GM19438 (cell line): ENCODE data around the gene ANKRD52.

Experiments
- ATAC-seq: cut with Tn5 transposase; IDR thresholded peaks from one replicate; pipeline ENCODE4 v1.9.1; 2021; ENCODE audit warnings: low read depth; ENCODE audit not compliant: unreplicated experiment

Gene ANKRD52

GRCh38 chr12:56243731-56244181 lies 14.4 kb downstream of the ANKRD52 start:
- no peak for ATAC-seq

DNA sequence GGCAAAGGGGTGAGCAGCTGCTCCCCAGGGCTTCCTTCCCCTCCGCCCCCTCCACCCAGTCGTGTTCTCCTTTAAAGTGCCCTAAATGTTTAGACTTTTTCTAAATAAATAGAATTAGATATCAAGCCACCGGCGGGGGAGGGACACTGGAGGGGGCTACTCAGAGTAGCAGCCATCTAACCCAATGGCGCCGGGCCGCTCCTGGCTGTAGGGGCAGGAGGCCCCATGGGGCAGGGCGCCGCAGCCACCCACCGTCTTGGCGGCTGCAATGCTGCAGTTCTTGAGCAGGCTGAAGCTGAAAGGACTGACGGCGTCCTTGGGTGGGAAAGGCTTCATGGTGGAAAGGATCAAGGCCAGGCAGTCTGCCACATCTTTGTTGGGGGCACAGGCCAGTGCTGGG lies 15.2 kb downstream of the ANKRD52 start:
- no peak for ATAC-seq

- ATAC-seq: no peak
These were observed 16.5 kb downstream of the ANKRD52 start for GRCh38 chr12:56241424-56242303.

GRCh38 chr12:56237552-56237951 lies 20.6 kb downstream of the ANKRD52 start:
- ATAC-seq: no peak

DNA sequence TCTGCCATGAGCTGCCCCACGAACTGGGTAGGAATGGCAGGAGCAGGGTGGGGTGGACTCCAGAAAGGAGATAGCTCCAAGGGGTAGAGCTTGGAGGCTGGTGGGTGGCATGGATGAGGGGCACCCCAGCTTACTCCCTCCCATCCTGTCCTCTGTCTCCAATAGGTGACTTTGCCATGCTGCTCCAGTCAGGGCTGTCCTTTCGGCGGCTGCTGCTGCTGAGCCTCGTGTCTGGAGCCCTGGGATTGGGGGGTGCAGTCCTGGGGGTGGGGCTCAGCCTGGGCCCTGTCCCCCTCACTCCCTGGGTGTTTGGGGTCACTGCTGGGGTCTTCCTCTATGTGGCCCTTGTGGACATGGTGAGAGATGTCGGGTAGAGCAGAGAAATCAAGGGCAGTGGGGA lies 21.2 kb downstream of the ANKRD52 start:
- ATAC-seq: no peak

DNA sequence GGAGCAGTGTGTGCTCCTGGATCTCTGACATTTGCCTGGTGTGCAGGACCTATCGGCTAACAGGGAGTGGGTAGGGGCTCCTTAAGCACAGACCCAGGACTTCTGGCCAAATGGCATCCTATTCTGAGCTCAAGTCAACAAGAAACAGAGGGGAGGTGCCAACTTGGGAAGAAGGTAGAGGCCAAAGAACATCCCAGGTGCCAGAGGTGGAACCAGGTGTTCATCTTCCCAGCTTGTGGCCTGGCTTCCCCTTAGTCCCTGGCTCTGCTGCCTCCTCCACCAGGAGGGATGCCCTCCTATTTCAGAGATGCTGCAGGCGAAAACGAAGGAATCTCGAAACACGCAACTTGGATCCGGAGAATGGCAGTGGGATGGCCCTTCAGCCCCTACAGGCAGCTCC lies 22.1 kb downstream of the ANKRD52 start:
- ATAC-seq: no peak

GRCh38 chr12:56234746-56235436 lies 23.3 kb downstream of the ANKRD52 start:
- no peak for ATAC-seq

GRCh38 chr12:56231184-56231582 lies 27.0 kb downstream of the ANKRD52 start:
- ATAC-seq: no peak

- ATAC-seq: no peak
These were observed 27.6 kb downstream of the ANKRD52 start for GRCh38 chr12:56230432-56231183.

- ATAC-seq: no peak
These were observed 28.2 kb downstream of the ANKRD52 start, which contains the start of gene SLC39A5 for GRCh38 chr12:56229916-56230431. SLC39A5 (plus strand) TSS chr12:56230051; CDS start chr12:56231275, 1,224 bp downstream.

DNA sequence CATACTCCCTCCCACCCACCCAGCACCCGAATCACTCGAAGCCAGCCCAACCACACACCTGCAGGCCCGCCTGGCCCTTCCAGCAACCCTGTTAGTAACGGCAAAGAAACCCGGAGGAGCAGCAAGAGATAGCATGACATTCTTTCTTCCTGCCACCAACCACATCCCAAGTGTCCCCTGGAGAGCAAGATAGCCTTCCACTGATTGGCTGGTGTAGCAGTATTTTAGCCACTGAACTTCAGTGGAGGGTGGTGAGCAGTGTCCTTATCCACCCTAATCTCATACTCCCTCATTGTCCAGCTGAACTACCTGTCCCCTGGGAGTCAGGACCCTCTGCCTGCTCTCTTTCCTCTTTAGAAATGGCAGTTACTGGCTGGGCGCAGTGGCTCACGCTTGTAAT lies 29.1 kb downstream of the ANKRD52 start:
- ATAC-seq: no peak

- no peak for ATAC-seq
These were observed 33.2 kb downstream of the ANKRD52 start for GRCh38 chr12:56224954-56225353.

DNA sequence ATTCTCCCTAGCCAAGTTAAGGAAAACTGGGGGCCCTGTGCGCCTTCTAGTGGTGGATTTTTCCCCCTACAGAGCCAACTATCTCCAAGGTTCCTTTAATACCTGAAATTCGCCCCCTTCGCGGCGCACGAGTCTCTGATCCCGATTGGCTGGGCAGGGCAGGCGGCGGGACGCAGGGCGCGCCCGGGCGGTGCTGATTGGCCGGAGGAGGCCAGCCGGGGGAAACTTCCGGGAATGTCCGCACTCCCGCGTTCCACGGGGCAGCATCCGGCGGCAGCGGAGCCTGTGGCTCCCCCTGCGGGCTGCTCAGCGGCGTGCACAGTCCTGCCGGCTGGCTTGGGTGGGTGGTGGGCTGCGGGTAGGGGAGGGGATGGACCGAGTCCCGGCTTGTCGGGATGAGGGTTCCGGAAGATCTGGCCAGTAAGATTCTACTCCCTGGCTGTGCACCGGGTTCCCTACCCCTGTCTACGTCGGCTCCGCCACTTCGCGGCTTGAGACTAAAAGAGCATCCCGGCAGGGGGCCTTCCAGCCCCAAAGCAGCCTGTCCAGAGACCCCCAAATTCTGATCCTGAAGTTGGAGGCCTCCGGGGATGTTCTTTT lies 34.0 kb downstream of the ANKRD52 start, which contains the start of gene NABP2:
Gene NABP2, plus strand, starts transcription at position 241 of the 600 bp plus-strand sequence. CDS start 515 bp downstream, outside the sequence.
- peak; percentile 70 for ATAC-seq

DNA sequence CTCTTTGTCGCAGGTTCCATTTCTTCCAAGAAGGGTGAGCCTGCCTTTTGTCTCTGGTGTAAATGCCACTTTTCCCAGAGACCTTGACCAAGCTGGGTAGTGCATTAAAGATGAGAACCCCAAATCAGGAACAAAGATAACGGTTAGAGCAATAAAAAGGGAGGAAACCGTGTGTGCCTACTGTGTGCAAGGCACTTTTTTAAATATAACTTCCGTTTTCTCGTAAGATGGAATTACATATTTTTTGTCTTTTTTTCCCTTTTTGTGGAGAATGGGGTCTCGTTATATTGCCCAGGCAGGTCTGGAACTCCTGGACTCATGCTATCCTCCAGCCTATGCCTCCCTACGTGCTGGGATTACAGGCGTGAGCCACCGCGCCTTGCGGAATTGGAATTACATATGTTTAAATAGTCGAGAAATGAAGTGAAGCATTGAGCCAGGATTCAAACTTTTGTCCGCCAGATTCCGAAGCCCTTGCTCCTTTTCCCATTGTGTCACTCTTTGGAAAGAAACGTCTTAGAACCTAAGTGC lies 34.5 kb downstream of the ANKRD52 start:
- peak; percentile 2 for ATAC-seq

DNA sequence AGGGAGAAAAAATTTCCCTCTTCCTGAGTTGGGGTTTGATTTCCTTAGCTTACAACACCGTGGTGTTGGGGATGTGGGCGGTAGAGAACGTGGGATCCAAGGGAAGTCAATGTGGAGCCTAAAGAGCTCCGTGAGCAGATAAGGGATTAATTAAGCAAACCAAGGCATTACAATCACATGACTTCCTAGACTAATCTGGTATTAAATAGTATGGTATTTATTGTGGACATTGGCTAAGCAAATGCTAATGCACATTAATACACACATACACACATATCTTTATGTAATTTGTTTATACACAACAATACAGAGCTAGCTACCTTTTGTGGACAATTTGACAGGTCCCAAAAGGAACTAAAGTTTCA lies 35.7 kb downstream of the ANKRD52 start:
- no peak for ATAC-seq

GRCh38 chr12:56221757-56222530 lies 36.2 kb downstream of the ANKRD52 start, which contains the start of gene RNF41:
RNF41 (minus strand) TSS chr12:56221922; CDS start chr12:56214047, 7,875 bp downstream.
- ATAC-seq: peak; percentile 73

DNA sequence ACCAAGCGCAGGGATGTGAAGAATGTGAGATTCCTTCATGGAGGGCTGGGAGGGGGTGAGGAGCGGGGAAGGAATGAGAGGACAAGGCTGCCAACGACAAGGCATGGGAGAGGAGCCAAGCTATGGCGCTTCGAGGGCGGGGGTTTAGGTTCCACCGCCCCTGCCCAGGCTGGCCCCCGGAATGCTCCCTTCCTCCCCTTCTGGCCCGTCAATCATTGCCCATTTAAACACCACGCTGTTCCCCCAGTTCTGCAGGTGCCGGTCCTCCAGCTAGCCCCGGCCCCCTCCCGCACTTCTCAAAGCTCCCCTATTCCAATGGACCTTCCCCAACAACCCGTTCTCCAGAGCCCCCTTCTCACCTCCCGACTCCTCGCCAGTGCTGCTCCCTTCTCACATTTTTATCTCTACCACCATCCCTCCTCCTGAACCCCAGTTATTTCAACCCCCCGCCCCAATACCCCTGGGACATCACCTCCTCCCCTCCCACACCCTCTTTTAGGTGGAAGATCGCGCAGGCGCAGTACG lies 36.9 kb downstream of the ANKRD52 start:
- ATAC-seq: peak; percentile 8

DNA sequence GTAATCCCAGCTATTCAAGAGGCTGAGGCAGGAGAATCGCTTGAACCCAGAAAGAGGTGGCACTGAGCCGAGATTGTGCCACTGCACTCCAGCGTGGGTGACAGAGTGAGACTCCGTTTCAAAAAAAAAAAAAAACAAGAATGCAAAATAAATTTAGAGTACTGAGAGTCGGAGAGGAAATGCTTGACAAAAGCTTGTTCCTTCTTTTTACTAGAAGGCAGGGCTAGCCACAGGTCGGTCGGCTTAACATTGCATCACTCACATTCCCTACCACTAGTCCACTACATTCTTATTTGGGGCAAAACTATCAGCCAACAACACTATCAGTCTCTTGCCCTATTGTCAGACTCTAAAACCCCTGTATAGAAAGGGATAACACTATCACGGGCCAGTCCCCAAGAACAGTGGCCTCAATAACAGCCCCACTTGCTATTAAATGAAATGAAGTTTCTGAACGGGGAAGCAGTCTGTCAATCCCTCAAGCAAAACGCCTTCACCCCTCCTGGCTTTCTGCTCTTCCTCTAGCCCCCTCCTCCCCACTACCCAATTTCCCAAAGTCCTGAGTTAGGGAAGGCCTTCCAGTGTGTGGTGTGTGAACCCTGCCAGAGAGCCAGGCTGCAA lies 37.5 kb downstream of the ANKRD52 start:
- ATAC-seq: no peak
